Right ventricle myocardium inferior (tissue), 1 donor: ENCODE data around the gene TYW1. TPM values are rescaled to one million over a fixed set of nuclear protein-coding genes. Genes with fewer than 3 reads are reported as not detected.
A peak's percentile ranks its signal among the peaks of the same experiment; 100 is the strongest.
"Not testable (repeated sequence)": the region's sequence is repeated elsewhere in the genome, so short reads cannot be mapped to it uniquely, and the experiment has no call there.

Source experiments
- ATAC-seq: fragments of 200-7000 bp; cut with Tn5 transposase; one replicate; pipeline ENCODE4 v1.9.1; 2020; ENCODE audit warnings: mild to moderate bottlenecking, moderate library complexity
- DNase-seq: peaks from one replicate; pipeline ENCODE4 v3.0.0; 2021; ENCODE audit errors: missing footprints
- intact Hi-C: fragments of 100-400 bp; cut with DNase I; formaldehyde crosslinking; loops from one replicate; pipeline ENCODE4 v1.11.0; 2022
- total RNA-seq: library from RNA; stranded (reverse); fragmentation: NEBNext Ultra II Directional; extraction: Animal tissue kit (Norgen Biotek cat#: 25700); gene quantifications from one replicate; pipeline ENCODE4 v1.2.1, GENCODE V29; 2021
- donor health status: DM: no; HTN: yes; CAD: no; lungs with severe emphysema.

Gene TYW1
- total RNA-seq, 1 donor from 2014 or later = 10.7 TPM

DNA sequence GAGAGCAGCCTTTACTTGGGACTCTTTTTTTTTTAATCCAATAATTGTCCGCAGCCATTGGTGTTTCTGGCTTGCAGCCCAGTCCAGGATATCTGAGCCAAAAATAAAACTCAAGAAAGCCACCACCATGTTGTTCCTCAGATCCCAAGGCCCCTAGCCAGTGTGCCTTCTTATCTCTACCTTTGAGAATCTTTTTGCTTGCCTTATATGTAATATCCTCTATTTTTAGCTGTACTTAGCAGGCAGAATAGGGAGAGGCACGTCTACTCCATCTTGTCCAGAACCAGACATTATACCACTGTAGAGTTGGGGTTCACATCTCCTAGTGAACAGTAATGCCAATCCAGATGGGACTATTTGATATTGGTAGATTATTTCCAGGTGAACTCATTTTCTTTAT lies 209.1 kb downstream of the TYW1 start:
- ATAC-seq = peak; percentile 31
- DNase-seq, intact Hi-C loops: not testable (repeated sequence)

DNA sequence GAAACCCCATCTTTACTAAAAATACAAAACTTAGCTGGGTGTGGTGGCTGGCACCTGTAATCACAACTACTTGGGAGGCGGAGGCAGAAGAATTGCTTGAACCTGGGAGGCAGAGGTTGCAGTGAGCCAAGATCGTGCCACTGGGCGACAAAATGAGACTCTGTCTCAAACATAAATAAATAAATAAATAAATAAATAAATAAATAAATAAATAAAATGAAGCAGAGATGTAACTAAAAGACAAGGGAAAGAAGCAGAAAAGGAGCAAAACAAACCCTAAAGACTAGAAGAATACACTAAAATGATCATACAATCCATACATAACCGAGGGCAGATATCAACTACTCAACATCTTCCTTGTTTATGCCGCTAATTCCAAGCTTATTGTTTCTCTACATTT lies 209.8 kb downstream of the TYW1 start:
- DNase-seq = no peak
- intact Hi-C loops = no loop called here
- no peak for ATAC-seq

DNA sequence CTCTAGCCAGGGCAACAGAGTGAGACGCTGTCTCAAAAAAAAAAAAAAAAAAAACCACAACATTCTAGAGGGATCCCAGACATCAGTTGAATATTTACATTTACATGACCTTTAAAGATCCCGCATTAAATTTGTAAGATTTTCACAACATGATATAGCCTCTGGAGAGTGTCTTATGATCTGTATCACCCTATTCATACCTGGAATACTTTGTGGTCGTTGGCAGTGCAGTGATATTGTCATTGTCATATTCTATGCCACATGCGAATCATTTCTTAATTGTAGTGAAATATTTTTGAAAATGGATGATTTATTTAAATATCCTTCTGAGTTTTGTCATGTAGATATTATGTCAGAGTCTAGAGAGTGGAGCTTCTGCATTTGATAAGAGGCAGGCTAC lies 212.0 kb downstream of the TYW1 start:
- DNase-seq, intact Hi-C loops, ATAC-seq: not testable (repeated sequence)

DNA sequence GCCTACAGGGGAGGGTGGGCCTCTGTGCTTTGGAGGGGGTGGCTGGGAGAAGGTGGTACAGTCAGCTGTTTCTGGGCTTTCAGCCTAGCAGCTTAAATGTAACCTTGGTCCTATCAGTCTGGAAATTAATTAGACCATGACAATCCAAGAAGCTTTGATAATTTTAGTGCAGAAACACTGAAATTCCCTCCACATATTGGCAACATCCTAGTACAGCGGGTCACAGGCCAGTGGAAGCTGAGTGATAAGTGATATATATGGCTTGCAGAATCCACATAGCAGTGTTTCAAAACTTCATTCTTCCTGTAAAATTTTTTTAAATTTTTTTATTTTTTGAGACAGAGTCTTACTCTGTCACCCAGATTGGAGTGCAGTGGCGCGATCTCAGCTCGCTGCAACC lies 212.6 kb downstream of the TYW1 start:
- intact Hi-C loops = no loop called here
- ATAC-seq = no peak
- DNase-seq = no peak

DNA sequence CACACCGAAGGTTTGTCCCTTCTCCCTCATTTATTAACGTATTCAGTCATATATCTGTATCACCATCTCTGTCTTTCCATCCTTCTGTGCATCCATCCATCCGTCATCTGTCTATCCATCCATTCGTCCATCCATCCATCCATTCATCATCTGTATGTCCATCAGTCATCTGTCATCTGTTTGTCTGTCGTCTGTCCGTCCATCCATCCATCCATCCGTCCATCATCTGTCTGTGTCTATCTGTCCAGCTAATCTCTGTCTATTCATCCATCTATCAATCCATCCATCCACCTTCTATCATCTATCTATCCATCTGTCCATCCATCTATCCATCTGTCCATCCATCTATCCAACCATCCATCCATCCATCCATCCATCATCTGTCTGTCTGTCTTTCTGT lies 213.9 kb downstream of the TYW1 start:
- intact Hi-C loops = no loop called here
- ATAC-seq (no peak), DNase-seq (no peak)

DNA sequence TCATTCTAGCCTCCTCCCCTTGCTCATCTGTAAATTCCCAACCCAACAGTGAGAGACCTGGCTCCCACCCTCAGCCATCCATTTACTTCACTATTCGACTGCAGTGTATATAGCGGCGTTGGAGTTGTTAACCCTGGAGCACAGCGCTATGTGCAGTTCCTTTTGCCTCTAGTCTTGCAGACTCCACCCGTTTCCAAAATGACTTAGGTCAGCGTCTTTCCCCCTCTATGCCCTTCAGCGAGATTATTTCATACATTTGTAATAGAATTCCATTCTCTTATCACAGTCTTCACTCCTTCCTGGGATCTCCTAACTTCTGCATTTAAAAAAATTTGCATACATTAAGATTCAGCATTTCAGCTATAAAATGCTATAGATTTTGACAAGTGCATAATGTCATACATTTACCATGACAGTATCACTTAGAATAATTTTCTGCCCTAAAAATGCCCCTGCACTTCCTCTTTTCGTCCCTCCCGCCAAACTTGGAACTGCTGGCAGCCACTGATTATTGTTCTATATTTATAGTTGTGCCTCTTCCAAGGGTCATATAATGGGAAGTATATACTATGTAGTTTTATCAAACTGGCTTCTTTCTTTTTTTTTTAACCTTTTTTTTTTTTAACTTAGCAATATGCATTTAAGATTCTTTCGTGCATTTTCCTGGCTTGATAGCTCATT lies 215.2 kb downstream of the TYW1 start:
- DNase-seq, intact Hi-C loops: not testable (repeated sequence)

DNA sequence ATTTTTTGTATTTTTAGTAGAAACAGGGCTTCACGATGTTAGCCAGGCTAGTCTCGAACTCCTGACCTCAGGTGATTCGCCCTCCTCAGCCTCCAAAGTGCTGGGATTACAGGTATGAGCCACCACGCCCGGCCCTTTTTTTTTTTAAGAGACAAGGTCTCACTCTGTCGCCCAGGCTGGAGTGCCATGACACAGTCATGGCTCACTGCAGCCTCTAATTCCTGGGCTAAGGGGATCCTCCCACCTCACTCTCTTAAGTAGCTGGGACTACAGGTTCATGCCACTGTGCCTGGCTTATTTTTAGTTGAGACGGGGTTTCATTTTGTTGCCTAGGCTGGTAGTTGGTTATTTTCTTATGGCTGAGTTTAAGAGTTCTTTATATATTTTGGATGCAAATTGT lies 216.4 kb downstream of the TYW1 start:
- ATAC-seq, intact Hi-C loops, DNase-seq: not testable (repeated sequence)

More for the DNA sequence above, 215.2 kb downstream of the TYW1 start:
- ATAC-seq = not testable (repeated sequence)

DNA sequence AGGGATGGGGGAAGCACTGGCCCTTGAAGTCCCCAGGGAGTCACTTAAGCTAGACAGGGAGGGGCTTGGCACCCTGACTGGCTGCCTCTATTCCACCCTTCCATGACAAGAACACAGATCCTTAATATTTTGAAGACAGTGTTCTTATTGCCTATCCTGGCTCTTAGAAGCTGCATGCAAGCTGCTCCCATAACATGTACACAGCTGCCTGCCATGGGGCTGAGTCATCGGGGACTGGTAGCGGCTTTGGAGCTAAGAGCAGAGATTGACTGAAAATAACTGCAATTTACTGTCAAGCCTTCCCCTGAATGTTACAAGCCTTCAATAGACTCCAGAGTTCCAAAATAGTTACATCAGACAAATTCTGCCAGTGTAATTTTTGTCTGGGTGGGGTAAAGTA lies 226.9 kb downstream of the TYW1 start:
- ATAC-seq, DNase-seq, intact Hi-C loops: not testable (repeated sequence)

DNA sequence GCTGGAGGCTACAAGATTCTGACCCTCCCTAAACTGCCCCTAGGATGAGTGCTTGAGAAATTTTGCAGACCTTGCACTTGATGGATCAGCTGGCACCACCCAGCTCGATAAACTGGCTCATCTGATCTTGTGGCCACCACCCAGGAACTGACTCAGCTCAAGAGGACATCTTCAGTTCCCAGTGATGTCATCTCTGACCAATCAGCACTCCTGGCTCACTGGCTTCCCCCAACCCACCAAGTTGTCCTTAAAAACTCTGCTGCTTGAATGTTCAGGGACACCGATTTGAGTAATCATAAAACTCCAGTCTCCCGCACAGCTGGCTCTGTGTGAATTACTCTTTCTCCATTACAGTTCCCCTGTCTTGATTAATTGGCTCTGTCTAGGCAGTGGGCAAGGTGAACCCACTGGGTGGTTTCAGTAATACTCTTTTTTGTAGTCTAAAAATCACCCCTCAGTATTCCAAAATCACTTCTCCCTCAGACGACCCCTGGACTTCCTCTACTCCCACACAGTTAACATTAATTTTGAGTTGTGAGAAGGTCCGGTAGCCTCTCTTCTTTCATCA lies 229.8 kb downstream of the TYW1 start:
- intact Hi-C loops, DNase-seq: not testable (repeated sequence)
- peak; percentile 73 for ATAC-seq

DNA sequence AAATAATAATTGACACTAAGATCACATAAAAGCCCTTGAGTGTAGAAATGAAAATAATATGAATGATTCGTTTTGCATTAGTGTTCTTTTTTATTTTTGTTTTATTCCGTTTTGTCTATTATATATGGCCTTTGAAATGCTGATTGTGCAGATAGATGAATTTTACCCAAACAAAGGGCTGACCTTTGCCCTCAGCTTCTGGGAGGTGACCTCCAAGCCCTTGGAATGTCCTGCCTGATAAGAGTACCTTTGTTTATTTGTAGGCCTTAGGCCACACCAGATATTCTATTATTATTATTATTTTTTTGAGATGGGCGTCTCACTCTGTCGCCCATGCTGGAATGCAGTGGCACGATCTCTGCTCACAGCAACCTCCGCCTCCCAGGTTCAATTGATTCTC lies 230.3 kb downstream of the TYW1 start:
- ATAC-seq, DNase-seq, intact Hi-C loops: not testable (repeated sequence)

DNA sequence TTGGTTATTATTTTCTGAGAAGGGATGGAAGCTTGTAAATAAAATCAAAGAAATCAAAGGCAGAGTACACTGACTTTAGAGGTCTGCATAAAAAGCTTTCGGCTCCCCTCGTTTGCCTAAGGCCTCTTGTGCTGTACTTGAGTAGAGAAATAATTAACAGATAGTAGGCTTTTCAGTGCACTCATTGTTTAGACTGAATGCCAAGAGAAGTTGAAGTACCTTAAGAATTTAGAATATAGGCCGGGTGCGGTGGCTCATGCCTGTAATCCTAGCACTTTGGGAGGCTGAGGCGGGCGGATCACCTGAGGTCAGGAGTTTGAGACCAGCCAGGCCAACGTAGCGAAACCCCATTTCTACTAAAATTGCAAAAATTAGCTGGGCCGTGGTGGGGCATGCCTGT lies 232.4 kb downstream of the TYW1 start:
- intact Hi-C loops, ATAC-seq, DNase-seq: not testable (repeated sequence)

DNA sequence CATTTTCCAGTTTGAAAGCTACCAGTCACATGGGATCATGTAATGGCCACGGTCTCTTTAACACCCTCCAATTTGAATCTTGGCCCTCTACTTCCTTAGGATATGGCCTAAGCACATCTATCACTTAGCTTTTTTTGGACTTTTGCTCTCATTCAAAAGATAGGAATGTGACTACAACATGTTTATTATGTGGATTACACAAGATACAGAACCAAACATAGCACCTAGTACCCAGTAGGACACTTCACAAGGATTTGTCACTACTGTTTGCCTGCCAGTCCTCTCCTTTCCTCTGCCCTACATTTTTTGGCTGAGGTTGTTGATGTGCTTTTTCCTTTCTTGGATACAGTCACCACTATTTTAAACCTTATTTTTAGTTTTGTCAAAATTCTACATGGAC lies 233.4 kb downstream of the TYW1 start:
- intact Hi-C loops, DNase-seq: not testable (repeated sequence)
- ATAC-seq = peak; percentile 45

DNA sequence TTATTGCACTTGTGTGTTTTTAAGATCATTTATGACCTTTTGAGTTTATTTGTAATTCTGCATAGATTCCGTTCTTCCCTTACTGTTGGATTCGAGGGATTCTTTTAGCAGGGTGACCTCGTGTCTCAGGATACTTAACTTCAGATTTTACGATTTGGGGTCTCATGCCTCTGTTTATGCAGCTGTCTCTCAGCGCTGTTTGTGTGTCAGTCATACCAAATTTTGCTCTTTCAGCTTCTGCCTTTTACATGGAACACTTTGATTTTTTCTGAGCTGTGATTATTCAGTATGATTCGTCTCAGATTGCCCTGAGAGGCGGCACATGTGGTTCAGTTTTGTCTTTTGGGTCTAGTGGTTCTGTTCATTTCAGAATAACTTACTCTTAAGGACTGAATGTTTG lies 236.9 kb downstream of the TYW1 start:
- ATAC-seq, DNase-seq, intact Hi-C loops: not testable (repeated sequence)

DNA sequence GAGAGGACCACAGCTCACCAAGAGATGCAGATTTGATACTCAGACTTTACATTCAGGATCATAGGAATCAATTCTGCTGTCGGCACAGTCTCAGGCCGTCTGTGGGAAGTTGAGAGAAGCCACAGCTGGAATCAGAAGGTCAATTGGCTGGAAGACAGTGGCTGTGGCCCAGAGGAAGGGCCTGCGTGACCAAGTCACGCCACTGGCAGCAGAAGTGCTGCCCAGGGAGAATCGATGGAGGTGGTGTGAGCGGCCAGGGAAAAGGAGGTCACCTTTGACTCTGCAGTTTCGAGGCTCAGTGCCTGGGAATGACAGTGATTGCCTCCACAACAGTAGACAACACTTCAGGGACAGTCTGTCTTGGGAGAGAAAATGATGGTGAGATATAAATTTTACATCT lies 239.6 kb downstream of the TYW1 start:
- peak; percentile 62 for ATAC-seq
- intact Hi-C loops, DNase-seq: not testable (repeated sequence)

DNA sequence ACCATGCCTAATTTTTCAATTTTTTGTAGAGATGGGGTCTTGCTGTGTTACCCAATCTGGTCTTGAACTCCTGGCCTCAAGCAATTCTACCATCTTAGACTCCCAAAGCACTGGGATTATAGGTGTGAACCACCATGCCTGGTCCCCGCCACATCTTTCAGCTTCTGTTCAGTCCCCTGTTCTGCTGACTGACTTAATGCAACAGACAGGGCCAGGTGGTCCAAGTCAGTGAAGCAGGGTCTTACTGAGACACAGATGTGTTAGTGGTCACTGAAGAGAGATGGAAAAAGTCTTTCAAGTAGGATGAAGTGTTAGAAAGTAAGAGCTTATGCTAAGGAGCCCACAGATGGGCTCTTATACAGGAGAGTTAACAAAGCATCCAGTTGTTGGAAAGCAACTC lies 246.2 kb downstream of the TYW1 start:
- ATAC-seq, intact Hi-C loops, DNase-seq: not testable (repeated sequence)

DNA sequence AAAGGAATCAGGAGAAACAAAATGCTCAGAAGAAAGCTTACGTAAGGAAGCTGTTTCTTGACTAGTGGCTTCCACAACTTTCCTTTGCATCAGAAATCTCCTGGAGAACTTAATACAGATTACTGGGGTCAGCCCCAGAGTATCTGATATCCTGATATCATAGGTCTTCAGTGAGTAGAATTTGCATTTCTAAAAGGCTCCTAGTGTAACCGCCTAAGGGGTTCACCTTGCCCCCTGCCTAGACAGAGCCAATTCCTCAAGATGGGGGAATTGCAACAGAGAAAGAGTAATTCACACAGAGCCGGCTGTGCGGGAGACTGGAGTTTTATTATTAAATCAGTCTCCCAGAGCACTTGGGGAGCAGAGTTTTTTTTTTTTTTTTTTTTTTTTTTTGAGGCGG lies 251.7 kb downstream of the TYW1 start:
- intact Hi-C loops, ATAC-seq, DNase-seq: not testable (repeated sequence)

DNA sequence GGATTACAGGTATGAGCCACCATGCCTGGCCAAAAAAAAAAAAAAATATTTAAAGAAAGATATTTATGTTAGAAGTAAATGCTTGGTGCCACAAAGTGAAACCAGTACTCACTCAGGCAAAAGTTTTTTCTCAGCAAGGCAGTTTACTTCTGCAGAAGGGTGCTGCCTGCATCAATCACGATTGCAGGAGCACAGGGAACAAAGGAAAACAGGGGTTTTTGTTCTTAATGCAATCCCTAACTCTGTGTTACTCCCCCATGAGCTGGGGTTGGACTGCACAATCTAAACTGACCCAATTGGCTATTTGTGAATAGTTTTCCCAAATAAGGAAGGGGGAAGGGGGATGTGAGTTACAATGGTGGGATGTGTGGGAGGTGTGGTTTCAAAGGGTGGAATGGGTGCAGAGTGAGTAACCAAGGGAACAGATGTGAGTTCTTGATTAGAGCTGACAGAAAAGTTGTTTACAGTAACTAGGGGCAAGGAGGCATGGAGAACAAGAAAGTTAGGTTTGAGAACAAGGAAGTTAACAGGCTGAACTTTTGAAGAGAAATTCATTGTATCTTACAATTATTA lies 255.4 kb downstream of the TYW1 start:
- intact Hi-C loops = no loop called here
- DNase-seq (no peak), ATAC-seq (no peak)

DNA sequence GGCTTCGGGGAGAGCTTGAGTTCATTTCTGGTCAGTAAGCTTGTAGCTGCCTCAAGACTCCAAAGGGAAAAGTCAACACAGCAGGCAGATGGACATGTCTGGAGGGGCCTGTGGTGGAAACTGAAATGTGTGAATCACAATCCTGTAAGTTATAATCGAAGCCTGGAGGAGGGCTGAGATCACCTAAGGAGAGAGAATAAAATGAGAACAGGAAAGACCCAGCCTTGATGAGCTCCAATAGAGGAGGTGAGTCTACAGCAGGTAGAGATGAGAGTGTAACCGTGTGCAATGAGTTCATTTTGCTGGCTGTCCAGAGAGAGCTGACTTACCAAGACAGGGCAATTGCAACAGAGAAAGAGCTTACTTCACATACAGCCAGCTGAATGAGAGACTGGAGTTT lies 258.4 kb downstream of the TYW1 start:
- DNase-seq, ATAC-seq, intact Hi-C loops: not testable (repeated sequence)

DNA sequence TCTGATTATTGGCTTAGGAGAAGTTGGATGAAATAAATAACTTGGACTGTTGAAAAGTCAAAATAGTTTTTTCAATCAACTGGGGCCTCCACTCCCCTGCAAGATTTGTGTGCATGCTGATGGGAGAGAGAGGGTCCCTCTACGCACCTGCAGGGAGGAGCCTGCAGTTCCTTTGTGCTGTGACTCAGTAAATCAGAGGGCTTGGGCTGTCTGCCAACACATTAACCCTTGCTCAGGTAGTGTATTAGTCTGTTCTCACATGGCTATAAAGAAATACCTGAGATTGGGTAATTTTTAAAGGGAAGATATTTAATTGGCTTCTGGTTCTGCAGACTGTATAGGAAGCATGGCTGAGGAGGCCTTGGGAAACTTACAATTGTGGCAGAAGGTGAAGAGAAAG lies 261.1 kb downstream of the TYW1 start:
- DNase-seq, ATAC-seq, intact Hi-C loops: not testable (repeated sequence)

DNA sequence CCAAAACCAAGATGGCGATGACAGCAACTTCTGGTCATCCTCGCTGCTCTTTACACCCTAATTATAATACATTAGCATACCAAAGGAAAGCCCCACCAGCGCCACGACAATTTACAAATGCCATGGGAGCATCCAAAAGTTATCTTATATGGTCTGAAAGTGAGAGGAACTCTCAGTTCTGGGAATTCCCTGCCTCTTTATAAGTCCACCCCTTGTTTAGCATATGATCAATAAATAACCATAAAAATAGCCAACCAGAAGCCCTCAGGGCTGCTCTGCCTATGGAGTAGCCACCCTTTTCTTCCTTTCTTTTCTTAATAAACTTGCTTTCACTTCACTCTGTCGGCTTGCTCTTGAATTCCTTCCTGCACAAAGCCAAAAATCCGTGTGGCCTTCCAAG lies 262.7 kb downstream of the TYW1 start:
- intact Hi-C loops, DNase-seq, ATAC-seq: not testable (repeated sequence)
